ENCODE measurements around the gene ELK4.

Gene ELK4

DNA sequence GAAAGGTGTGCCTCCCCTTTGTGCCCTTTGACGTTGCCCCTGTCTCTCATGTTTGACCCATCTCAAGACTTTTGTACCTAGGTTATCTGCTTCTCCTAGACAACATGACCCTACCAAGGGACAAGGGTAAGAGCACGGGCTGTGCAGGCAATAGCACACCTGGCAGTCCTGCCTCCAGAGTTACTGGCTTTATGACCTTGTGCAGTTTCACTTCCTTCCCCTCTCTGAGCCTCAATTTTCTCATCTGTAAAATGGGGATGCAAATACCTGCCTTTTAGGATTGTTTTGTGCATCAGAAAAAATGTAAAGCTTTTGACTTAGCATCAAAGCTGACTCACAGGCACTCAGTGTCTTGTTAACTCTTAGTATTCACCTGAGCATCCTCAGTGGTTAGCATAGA, 36.4 kb downstream of the ELK4 start:
- no peak for DNase-seq (ENCODE audit: low read depth)

- no peak for DNase-seq (ENCODE audit: low read depth)
These were observed 37.0 kb downstream of the ELK4 start for GRCh38 chr1:205594846-205595245.

DNA sequence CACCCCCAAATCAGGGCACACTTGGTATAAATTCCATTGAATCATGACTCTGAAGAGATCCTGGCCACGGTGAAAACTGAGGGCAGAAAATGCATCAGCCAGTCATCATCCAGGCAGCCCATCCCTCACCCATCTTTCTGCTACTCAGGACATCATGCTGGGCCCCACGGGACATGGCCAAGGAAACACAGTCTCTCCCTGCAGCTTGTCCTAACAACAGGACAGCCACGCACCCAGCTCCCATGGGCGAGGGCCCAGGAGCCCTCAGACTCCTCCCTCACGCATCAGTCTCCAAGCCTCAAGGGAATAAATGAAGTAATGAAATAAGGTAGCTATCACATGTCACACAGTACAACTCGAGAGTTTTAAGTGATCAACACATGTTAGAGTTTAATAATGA, 37.8 kb downstream of the ELK4 start:
- no peak for DNase-seq (ENCODE audit: low read depth)

GRCh38 chr1:205593532-205593931, 38.3 kb downstream of the ELK4 start:
- DNase-seq (ENCODE audit: low read depth), result no peak

GRCh38 chr1:205592443-205593003, 39.3 kb downstream of the ELK4 start:
- no peak for DNase-seq (ENCODE audit: low read depth)

GRCh38 chr1:205591522-205592351, 40.1 kb downstream of the ELK4 start:
- DNase-seq (ENCODE audit: low read depth), result peak; percentile 85

GRCh38 chr1:205590777-205591513, 40.9 kb downstream of the ELK4 start:
- no peak for DNase-seq (ENCODE audit: low read depth)

- no peak for DNase-seq (ENCODE audit: low read depth)
These were observed 41.4 kb downstream of the ELK4 start for GRCh38 chr1:205590457-205590768.

DNA sequence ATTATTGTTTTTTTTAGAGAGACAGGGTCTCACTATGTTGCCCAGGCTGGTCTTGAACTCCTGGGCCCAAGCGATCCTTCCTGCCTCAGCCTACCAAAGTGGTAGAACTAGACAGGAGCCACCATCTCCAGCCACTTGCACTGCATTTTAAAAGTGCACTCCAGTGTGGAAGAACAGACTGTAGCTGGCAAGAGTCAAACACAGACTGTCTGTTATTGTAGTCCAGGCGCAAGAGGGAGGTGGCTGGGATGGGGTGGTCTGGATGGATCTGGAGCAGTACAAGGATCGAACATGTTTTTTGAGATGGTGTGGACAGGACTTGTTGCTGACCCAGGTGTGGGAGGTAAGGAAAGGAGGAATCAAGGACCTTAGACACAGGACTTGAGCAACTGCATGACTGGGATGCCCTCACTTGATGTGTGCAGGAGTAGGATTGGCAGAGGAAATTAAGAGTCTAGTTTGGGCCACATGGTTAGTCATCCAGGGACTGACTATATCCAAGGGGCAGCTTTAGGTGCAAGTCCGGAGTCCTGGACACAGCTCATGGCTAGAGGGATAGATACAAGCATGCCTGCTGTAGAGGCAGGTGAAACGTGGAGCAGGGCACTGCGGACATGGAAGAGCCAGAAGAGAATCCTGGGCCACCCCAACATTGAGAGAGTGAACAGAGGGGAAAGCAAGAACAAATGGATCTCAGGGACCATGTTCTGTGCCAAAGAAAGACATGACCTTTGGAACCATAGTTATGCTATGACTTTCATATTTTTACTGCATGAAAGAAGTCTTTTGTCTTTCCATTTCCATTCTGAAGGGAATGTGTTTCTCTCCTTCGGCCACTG, 42.0 kb downstream of the ELK4 start:
- DNase-seq (ENCODE audit: low read depth), result no peak

- no peak for DNase-seq (ENCODE audit: low read depth)
These were observed 42.8 kb downstream of the ELK4 start for GRCh38 chr1:205589046-205589445.

GRCh38 chr1:205588636-205589035, 43.2 kb downstream of the ELK4 start:
- DNase-seq (ENCODE audit: low read depth), result peak; percentile 55

- no peak for DNase-seq (ENCODE audit: low read depth)
These were observed 44.2 kb downstream of the ELK4 start for GRCh38 chr1:205587581-205587980.

DNA sequence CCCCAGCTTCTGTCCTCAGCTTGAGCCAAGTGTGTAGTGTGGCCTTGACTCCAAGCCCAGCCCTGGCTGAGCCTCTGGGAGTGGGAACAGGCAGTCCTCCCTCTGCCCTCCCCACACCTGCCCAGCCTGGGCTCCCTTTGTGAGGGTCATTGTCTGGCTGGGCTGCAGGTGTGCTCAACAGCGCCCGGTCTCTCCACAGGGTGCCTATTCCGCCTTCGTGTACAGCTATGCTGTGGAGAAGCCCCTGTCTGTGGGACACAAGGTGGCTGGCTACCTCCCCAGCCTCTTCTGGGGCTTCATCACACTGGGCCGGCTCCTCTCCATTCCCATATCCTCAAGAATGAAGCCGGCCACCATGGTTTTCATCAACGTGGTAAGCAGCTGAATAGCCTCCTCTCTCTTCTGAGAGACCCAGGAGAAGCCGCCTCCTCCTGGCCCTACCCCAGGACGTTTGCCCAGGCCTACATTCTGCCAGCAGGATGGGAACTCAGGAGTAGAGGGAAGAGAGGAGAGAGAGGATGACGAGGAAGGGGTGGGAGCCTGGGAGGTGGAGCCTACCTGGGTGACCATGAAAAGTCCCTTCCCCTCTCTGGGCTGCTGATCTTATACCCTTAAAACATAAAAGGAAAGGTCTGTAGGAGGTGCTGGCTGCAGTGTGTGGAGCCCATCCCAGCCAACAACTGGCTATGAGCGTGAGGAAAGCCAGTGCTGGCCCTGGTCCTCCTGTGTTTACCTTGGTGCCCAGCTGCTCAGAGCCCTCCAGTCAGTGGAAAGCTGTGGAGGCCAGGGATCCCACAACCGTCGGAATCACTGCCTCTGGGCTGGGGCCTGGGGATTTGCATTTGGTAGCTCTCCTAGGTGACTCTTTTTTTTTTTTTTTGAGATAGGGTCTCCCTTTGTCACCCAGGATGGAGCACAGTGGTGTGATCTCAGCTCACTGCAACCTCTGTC, 45.7 kb downstream of the ELK4 start:
- no peak for DNase-seq (ENCODE audit: low read depth)

- DNase-seq (ENCODE audit: low read depth), result no peak
These were observed 46.5 kb downstream of the ELK4 start for GRCh38 chr1:205585169-205585834.

GRCh38 chr1:205584732-205585131, 47.1 kb downstream of the ELK4 start:
- DNase-seq (ENCODE audit: low read depth), result no peak

- no peak for DNase-seq (ENCODE audit: low read depth)
These were observed 48.2 kb downstream of the ELK4 start for GRCh38 chr1:205583461-205584130.

DNA sequence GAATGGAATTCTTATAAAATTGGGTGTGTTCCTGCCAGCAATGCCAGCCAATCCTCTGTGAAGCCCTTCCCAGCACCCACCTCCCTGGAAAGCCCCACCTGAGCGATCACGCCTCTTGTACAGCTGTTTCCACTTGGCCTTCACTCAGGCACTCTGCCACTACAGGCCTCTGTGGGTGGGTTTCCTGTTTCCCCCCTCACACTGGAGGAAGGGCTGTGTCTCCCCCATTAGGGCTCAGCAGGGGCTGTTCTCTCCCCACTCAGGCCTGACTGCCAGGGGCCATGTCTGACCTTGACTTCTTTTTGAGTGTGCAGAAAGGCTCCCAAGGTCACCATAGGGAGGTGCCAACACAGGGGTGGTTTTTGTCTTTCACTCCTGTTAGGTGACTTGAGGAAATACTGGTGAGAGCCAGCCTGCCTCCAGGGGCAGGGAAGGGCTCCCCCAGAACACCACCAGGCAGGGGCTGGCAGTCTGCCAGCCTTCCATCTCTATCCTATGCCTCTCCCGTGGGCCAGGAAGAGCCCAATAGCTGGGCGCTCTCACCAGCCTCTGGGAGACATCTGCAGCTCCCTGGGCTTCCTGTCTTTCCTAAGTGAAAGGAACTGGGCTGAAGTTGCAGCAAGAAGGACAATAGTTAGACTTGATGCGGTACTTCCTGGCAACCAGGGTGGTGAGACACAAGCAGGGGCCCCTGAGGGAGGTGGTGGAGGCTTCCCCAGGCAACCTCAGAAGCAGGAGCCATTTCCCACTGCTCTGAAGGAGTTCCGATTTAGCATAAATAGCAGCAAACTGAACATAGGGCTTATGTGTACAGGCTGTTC, 49.1 kb downstream of the ELK4 start:
- no peak for DNase-seq (ENCODE audit: low read depth)

DNA sequence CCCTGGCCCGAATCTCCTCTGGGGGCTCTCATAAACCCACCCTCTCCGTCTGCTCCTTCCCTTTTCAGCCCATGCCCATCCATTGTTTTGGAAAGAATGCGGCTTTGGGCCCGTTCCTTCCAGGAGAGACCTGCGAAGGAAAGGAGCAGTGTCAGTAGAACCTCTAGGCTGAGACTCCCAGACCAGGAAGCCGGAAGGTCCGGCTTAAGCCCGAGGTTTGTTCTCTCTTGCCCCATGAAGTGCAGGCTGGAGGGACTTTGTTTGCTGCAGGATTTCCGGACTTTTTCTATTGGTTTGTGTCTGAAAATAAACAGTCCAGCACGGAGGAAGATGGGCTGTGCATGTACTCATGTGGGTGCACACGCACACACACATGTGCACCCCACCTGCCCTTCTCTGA, 49.8 kb downstream of the ELK4 start:
- DNase-seq (ENCODE audit: low read depth), result no peak

DNA sequence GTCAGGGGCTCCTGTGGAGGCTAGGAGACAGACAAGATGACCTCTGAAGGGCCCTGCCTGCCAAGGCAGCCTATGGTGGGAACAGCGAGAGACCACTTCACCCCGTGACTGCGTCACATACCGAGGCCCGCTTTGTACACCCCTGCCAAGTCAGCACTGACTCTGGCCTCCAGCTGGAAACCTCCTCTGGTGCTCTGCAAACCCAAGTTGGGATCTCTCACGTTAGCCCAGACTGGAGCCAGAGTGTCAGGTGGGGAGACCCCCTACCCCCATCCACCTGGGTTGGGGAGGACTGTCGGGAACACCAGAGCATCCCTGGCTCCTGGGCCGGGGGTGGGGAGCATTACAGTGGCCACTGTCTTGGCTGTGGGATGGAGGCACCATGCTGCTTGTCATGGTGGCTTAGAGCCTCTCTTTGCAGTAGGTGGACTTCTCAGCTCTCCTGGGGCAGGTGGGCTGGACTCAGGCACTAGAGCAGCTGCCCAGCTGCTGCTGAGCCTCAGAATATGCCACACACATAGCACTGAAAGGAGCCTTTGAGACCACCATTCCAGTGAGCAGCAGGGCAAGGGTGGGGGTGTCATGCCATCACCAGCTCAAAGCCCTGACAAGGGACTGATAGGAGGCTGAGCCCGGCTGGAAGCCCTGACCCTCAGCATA, 50.4 kb downstream of the ELK4 start:
- DNase-seq (ENCODE audit: low read depth), result no peak

Measured in ELR (cell line).